ENCODE results near the gene DVL3. TPM values are rescaled to one million over a fixed set of nuclear protein-coding genes. Genes with fewer than 3 reads are reported as not detected.

The DVL3 gene
- total and polyA plus RNA-seq, 10 of the 15 experiments (the other 5 are each of a cell fraction or from before 2014, with no cell fraction given): 2.2 to 39.7 (median 14.5) TPM

GRCh38 chr3:184203526-184203925, 48.3 kb downstream of the DVL3 start:
- TF ChIP-seq TCF7 (IDR thresholded peaks at IDR 0.05; ENCODE audit: borderline replicate concordance) (no peak), PBX3 (IDR thresholded peaks at IDR 0.05; ENCODE audit: insufficient replicate concordance, low read depth, low read length) (no peak), MLLT1 (IDR thresholded peaks at IDR 0.05) (no peak), YY1 (IDR thresholded peaks at IDR 0.05; ENCODE audit: low read depth, low read length) (no peak), ZNF622 (IDR thresholded peaks at IDR 0.05) (no peak), TCF12 (IDR thresholded peaks at IDR 0.05; ENCODE audit: low read depth, low read length) (no peak), HSF1 (IDR thresholded peaks at IDR 0.05; ENCODE audit: low read depth, low read length) (no peak), BRCA1 (IDR thresholded peaks at IDR 0.05; ENCODE audit: low read depth, low read length) (no peak), POU2F2 (IDR thresholded peaks at IDR 0.05; ENCODE audit: borderline replicate concordance, low read depth, low read length) (no peak), CHD2 (IDR thresholded peaks at IDR 0.05; ENCODE audit: borderline replicate concordance, low read depth, low read length) (no peak), ELK1 (IDR thresholded peaks at IDR 0.05; ENCODE audit: low read depth, low read length) (no peak), CHD4 (IDR thresholded peaks at IDR 0.05) (no peak), TBL1XR1 (IDR thresholded peaks at IDR 0.05; ENCODE audit: low read depth, low read length) (no peak), GABPA (IDR thresholded peaks at IDR 0.05; ENCODE audit: low read depth) (no peak), EED (IDR thresholded peaks at IDR 0.05; ENCODE audit: low read depth) (no peak), SMC3 (IDR thresholded peaks at IDR 0.05; ENCODE audit: borderline replicate concordance, low read length) (no peak), FOS (IDR thresholded peaks at IDR 0.05; ENCODE audit: borderline replicate concordance, extremely low read depth, insufficient read length) (no peak), SMAD5 (IDR thresholded peaks at IDR 0.05; ENCODE audit: low read depth) (no peak), SMARCA5 (IDR thresholded peaks at IDR 0.05) (no peak)
- POLR2A ChIA-PET: no interaction called here
- Histone ChIP-seq H3K4me2 (ENCODE audit: control insufficient read depth, insufficient read depth) (no peak overlapping the region), H3K27ac (ENCODE audit: control insufficient read depth, insufficient read depth) (no peak overlapping the region), H3K79me2 (ENCODE audit: control insufficient read depth, insufficient read depth, low read length) (no peaks in the 10 kb centered on the region), H3K36me3 (ENCODE audit: control insufficient read depth in 2 of 2, insufficient read depth in 2 of 2, low read length in 1 of 2) (no peaks in the 10 kb centered on the region), H3K4me3 (no peak overlapping the region), H3K9ac (ENCODE audit: control insufficient read depth, insufficient read depth, low read length) (no peak overlapping the region), H2AFZ (ENCODE audit: control insufficient read depth, low read depth, low read length) (no peak overlapping the region), H3K27me3 (replicated peaks in 1 of 2; ENCODE audit: control insufficient read depth in 2 of 2, insufficient read depth in 2 of 2, low read length in 1 of 2) (peaks cover 0 to 2% of the 10 kb centered on the region in 2 experiments; a peak in 2 of 4 replicates), H4K20me1 (ENCODE audit: control insufficient read depth, insufficient read depth) (no peaks in the 10 kb centered on the region), H3K9me3 (replicated peaks; ENCODE audit: control insufficient read depth, insufficient read depth, low read length) (no peaks in the 10 kb centered on the region), H3K4me1 (ENCODE audit: control insufficient read depth, insufficient read depth, low read length) (no peaks in the 10 kb centered on the region)
- intact Hi-C loops (cut with micrococcal nuclease; ENCODE audit: unreplicated experiment): no loop called here
- DNase-seq (ENCODE audit: low read depth, low spot score): no peak
- ATAC-seq: no peak
- FAIRE-seq: no peak
- BruUV-seq (replicated peaks): no TSS peak
- in situ Hi-C loops (cut with MboI): no loop called here
- WGBS (ENCODE audit: insufficient coverage, insufficient replicate concordance, low lambda C conversion rate, missing lambda C conversion rate): 67% methylated on average over 8 of the region's 8 CpGs
- CTCF ChIA-PET: no interaction called here
- RAD21 ChIA-PET (ENCODE audit: unreplicated experiment): no interaction called here
- SMC1A ChIA-PET (ENCODE audit: uncharacterized antibody, unreplicated experiment): interaction anchor here (1.3 kb wide), 1 partner anchor 84 kb away, joined by 3 read pairs; no protein-coding TSS in a partner anchor
